GM21367 (cell line): ENCODE measurements around the gene CCDC102A.

Experiments
- ATAC-seq: cut with Tn5 transposase; IDR thresholded peaks from one replicate; pipeline ENCODE4 v1.9.1; 2021; ENCODE audit not compliant: unreplicated experiment

Gene CCDC102A

GRCh38 chr16:57479976-57480753, 56.2 kb downstream of the CCDC102A start:
- ATAC-seq, result no peak

- ATAC-seq, result no peak
These were observed 57.0 kb downstream of the CCDC102A start for GRCh38 chr16:57479205-57479975.

GRCh38 chr16:57478396-57479204, 57.8 kb downstream of the CCDC102A start:
- ATAC-seq, result no peak

- ATAC-seq, result no peak
These were observed 58.7 kb downstream of the CCDC102A start for GRCh38 chr16:57477531-57478202.

- ATAC-seq, result no peak
These were observed 59.6 kb downstream of the CCDC102A start for GRCh38 chr16:57476546-57477410.

- peak; percentile 78 for ATAC-seq
These were observed 60.5 kb downstream of the CCDC102A start for GRCh38 chr16:57475711-57476339.

- ATAC-seq, result no peak
These were observed 61.4 kb downstream of the CCDC102A start for GRCh38 chr16:57474671-57475661.

- no peak for ATAC-seq
These were observed 62.5 kb downstream of the CCDC102A start for GRCh38 chr16:57473906-57474305.

- no peak for ATAC-seq
These were observed 63.1 kb downstream of the CCDC102A start for GRCh38 chr16:57473176-57473840.

- no peak for ATAC-seq
These were observed 63.7 kb downstream of the CCDC102A start for GRCh38 chr16:57472665-57473060.

GRCh38 chr16:57471852-57472664, 64.3 kb downstream of the CCDC102A start:
- no peak for ATAC-seq

- ATAC-seq, result no peak
These were observed 65.2 kb downstream of the CCDC102A start for GRCh38 chr16:57471209-57471608.

- ATAC-seq, result no peak
These were observed 65.7 kb downstream of the CCDC102A start for GRCh38 chr16:57470711-57471110.

- no peak for ATAC-seq
These were observed 66.4 kb downstream of the CCDC102A start for GRCh38 chr16:57469917-57470470.

- no peak for ATAC-seq
These were observed 67.3 kb downstream of the CCDC102A start for GRCh38 chr16:57469046-57469445.

- ATAC-seq, result no peak
These were observed 68.0 kb downstream of the CCDC102A start for GRCh38 chr16:57468346-57468745.

- ATAC-seq, result no peak
These were observed 71.8 kb downstream of the CCDC102A start for GRCh38 chr16:57464523-57464922.
